Hippocampal formation (tissue), 2 donors: ENCODE measurements around the gene PLCG2.
A peak's percentile ranks its signal among the peaks of the same experiment; 100 is the strongest.

Experiments
- DNase-seq, 2 donors: peaks; one replicate each; lab custom pipeline; 2025; lab: John Stamatoyannopoulos, UW

Gene PLCG2

DNA sequence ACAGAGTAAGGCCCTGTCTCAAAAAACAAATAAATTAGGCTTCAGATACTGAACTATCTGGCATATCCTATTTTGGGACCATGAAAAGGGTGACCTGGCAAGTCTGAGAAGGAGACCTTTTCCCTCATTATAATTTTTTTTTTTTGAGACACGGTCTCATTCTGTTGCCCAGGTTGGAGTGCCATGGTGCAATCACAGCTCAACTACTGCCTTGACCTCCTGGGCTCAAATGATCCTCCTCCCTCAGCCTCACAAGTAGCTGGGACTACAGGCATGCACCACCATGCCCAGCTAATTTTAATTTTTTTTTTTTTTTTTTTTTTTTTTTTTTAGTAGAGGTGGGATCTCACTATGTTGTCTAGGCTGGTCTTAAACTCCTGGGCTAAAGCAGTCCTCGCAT lies 37.3 kb downstream of the PLCG2 start:
- DNase-seq: no peak

GRCh38 chr16:81816793-81817210 lies 37.7 kb downstream of the PLCG2 start:
- no peak for DNase-seq

DNA sequence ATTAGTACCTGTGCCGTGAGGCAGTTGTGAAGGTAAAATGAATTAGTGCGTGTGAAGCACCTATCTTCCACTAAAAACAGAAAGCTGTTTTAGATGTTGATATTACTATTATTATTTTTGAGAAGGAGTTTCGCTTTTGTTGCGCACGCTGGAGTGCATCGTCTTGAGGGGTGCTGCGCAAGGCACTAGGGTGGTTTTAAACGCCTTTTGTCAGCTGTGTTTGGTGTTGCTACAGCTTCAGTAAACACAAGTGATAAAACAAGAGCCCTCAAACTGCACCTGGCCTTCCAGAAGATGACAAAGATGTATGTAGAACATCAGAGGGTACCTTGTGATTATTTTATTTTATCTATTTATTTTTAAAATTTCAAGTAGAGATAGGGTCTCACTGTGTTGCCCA lies 38.2 kb downstream of the PLCG2 start:
- no peak for DNase-seq

DNA sequence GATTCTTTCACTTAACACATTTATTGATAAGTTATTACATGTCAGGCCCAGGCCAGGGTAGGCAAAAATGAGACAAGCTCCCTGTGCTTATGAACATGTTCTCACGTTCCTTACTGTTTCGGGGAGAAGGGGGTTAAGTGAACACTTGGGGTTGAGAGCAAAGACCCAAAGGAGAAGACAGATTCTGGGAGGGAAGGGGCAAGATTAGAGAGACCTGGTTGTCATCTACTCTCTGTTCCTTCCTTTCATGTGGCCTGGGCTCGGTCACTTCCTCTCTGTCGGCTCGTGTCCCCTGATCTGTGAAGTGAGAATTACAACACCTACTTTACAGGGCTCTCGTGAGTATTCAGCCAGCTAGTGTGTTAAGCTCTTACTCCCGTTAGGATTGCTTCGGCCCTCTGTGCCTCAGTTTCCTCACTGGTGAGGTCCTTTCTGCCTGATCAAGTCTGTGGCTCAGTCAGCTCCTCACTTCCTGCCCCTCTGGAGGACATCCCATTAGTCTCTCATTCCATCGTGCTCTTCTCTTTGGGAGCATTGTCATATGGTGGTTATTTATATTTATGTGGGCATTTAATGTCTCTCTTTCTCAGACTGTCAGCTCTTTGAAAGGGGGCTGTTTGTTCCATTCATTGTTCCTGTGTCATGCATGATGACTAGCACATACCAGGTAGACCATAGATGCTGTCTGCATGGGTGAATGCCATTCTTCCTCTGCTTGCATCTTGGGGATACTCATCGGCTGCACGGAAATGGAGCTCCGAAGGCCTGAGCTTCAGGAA lies 38.9 kb downstream of the PLCG2 start:
- no peak for DNase-seq

- DNase-seq: no peak
These were observed 39.4 kb downstream of the PLCG2 start for GRCh38 chr16:81818568-81818896.

GRCh38 chr16:81818905-81819304 lies 39.8 kb downstream of the PLCG2 start:
- DNase-seq: no peak

DNA sequence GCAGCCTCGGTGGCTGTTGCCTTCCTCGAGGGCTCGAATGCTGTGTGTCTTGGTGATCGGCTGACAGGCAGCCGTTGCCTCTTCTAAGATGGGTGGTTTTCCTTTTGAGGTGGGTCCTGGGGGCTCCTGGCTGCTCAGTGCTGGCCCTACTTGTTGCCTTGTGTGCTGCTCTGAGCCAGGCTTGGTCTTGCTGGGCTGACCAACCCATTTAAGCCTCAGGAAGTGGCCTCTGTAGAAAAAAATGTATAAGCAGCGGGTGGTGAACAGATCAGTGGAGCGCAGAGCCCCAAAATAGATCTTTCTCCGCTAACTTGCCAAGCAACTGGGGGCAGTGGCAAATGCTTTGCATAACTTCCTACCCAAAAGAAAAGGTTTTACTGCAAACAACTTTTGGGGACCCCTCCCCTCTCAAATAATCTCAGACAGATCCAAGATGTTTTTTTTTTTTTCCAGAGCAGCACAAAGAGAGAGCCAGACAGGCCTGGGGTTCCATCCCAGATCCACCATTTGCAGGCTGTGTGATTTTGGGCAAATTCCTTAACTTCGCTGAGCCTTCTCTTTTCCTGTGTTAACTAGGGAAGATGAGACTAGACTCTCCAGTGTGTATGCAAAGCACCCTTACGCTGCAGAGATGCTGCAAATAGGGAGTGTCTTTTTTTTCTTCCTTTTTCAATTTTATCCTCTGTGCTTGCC lies 42.5 kb downstream of the PLCG2 start:
- no peak for DNase-seq

- peak in 1 of 2 donors; percentile 17 for DNase-seq
These were observed 44.0 kb downstream of the PLCG2 start for GRCh38 chr16:81823111-81823510.

DNA sequence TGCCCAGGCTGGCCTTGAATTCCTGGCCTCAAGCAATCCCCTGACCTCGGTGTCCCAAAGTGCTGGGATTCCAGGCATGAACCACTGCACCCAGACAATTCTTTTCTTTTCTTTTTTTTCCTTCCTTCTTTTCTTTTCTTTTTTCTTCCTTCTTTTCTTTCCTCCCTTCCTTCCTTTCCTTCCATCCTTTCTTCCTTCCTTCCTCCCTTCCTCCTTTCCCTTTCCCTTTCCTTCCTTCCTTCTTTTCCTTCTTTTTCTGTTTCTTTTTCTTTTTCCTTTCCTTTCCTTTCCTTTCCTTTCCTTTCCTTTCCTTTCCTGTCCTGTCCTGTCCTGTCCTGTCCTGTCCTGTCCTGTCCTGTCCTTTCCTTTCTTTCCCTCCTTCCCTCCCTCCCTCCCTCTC lies 44.6 kb downstream of the PLCG2 start:
- no peak for DNase-seq

GRCh38 chr16:81826523-81826922 lies 47.4 kb downstream of the PLCG2 start:
- DNase-seq: no peak

GRCh38 chr16:81830845-81831540 lies 51.9 kb downstream of the PLCG2 start:
- no peak for DNase-seq

GRCh38 chr16:81831722-81832126 lies 52.6 kb downstream of the PLCG2 start:
- DNase-seq: peak in 1 of 2 donors; percentile 28

DNA sequence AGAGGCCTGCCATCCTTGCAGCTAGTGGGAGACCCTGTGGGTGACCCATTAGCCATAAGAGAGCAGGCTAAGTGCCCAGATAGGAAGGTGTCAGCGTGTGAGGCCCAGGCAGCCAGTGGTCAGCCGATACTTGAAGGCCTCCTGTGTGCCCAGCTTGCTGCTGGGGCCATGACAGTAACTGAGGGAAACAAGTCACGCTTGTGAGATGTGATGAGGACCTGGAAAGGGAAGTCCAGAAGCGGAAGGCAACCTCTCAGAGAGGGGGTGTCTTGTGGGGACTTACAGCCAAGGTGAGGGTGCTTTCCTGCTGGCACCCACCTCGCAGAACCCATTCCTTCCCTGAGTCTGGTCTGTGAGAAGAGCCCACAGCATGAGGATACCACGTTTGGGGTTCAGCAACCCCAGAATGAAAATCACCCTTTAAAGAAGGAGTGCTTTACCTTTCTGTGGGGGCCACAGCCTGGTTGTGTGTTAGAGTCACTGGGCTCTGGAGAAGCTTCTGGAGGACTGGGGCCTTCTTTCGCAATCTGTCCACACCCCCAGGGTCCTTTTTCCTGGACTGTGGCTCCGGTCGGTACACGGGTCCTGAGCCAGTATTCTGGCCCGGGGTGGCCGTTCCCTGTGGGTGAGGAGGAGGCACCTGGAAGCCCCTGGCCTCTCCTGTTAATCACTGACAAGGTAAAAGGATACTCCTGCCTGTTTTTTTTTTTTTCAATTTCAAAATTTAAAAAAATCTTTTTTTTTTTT lies 53.9 kb downstream of the PLCG2 start:
- DNase-seq: no peak

DNA sequence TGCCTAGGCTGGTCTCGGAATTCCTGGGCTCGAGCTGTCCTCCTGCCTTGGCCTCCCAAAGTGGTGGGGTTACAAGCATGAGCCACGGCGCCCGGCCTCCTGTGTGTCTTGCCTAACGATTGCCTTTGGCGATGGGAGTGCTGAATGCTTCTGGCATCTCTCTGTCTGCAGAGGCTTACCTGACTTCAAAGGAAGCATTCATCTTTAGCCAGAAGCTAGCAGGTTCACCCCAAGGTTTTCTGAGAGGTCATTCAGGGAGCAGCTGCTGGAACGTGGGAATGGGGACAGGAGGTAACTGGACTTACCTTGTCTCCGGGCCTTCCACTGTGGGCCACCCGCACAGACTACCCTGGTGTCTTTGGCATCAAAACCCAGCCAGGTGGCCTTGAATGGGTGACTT lies 54.7 kb downstream of the PLCG2 start:
- no peak for DNase-seq

DNA sequence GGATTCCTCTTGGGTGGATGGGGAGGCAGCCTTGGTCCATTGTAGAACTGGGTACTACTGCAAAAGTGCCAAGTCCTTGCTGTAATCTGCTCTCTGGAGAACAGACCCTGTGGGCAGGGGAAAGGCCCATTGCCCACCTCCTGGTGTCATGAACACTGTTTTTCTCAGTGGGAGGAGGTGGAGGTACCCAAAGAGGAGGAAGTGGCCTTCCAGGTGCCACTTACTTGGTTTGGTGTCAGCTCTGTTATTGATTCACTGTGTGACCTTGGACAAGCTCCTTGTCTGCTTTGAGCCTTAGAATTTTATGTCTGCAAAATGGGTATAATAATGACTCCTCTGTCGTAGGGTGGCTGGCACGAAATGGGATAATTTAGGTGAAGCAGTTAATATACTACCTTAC lies 55.8 kb downstream of the PLCG2 start:
- DNase-seq: no peak

- no peak for DNase-seq
These were observed 57.4 kb downstream of the PLCG2 start for GRCh38 chr16:81836279-81837054.

DNA sequence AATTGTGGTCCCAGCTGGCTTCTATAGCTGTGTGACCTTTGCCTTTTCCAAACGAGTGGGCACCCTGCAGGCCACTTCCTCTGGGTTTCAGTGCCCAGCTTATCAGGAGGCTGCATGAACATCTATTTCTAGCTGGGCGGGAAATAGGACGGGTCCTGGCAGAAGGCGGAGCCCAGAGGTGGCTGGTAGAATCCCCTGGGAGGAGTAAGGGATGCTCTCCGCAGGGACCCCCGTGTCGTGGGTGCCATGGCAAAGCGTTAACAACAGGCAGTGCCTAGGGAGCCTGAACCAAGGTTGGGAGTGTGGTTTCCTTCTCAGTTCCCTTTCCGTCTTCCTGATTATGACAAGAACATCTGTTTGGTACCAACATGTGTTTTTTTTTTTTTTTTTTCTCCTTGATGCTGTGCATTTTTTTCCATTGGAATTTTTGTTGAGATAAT lies 58.2 kb downstream of the PLCG2 start:
- DNase-seq: no peak

- no peak for DNase-seq
These were observed 59.7 kb downstream of the PLCG2 start for GRCh38 chr16:81838794-81839193.

DNA sequence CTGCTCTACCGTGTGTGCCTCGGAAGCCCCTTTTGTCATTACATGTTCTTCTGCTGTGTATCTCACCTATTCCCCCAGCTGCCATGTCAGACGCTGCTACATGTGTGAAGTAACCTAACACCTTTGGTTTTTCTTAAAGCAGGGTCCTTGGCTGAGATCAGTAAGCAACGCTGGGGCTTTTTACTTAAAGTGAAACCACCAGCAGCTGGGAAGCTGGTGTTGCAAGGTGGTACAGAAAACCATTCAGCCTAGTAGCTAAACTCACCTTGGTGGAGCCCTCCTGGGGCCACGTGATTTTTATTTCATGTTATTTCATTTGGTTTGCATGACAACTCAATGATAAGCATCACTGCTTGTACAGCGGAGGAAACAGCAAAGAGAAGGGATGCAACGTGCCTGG lies 62.6 kb downstream of the PLCG2 start:
- DNase-seq: no peak

- DNase-seq: no peak
These were observed 63.6 kb downstream of the PLCG2 start for GRCh38 chr16:81842564-81843242.

GRCh38 chr16:81843243-81843582 lies 64.1 kb downstream of the PLCG2 start:
- DNase-seq: no peak
